ENCODE data around the gene SKOR1. TPM values are rescaled to one million over a fixed set of nuclear protein-coding genes. Genes with fewer than 3 reads are reported as not detected.

SKOR1 gene
- polyA plus RNA-seq, 1 donor from 2014 or later, result not detected

GRCh38 chr15:67803996-67804843 is 21.1 kb upstream of the SKOR1 start:
- Mint-ChIP-seq H3K4me3 (no peak overlapping the region), H3K4me1 (peaks cover 3 to 4% (median 3%) of the 10 kb centered on the region in 3 donors)

GRCh38 chr15:67805008-67805665 is 20.2 kb upstream of the SKOR1 start:
- Mint-ChIP-seq H3K36me3 (peaks cover 5% of the 10 kb centered on the region), H3K27me3 (no peaks in the 10 kb centered on the region), H3K4me3 (peak overlapping the region in 1 of 4 donors; percentile 5), H3K4me1 (peaks cover 3 to 4% (median 3%) of the 10 kb centered on the region in 3 donors), H3K9me3 (no peaks in the 10 kb centered on the region), H3K27ac (no peak overlapping the region)

More at GRCh38 chr15:67803996-67804843, 21.1 kb upstream of the SKOR1 start:
- no peaks in the 10 kb centered on the region for H3K9me3 Mint-ChIP-seq
- H3K36me3 Mint-ChIP-seq, result peaks cover 3% of the 10 kb centered on the region
- no peak overlapping the region for H3K27ac Mint-ChIP-seq
- H3K27me3 Mint-ChIP-seq, result no peaks in the 10 kb centered on the region

GRCh38 chr15:67805666-67806516 is 19.4 kb upstream of the SKOR1 start:
- Mint-ChIP-seq H3K27ac (no peak overlapping the region), H3K9me3 (no peaks in the 10 kb centered on the region), H3K36me3 (peaks cover 7% of the 10 kb centered on the region), H3K27me3 (no peaks in the 10 kb centered on the region), H3K4me1 (peaks cover 3 to 4% (median 3%) of the 10 kb centered on the region in 3 donors), H3K4me3 (no peak overlapping the region)

DNA sequence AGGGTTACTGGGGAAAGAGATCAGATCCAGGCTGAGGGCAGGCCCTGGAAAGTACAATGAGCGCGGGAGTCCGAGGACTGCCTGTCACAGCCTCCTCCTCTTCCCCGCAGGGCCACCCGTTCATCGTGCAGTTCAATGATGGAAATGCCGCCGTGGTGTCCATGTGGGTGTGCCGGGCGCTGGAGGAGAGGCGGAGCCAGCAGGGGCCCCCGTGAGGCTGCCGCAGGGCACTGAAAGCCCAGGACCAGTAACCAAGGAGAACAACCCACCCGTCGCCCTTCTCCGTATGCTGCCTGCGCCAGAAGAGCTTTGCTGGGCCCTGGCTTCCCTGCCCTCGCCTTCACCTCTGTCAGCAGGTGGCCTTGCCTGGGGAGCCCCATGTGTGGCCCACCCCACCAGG is 18.8 kb upstream of the SKOR1 start:
- H3K9me3 Mint-ChIP-seq, result no peaks in the 10 kb centered on the region
- H3K4me1 Mint-ChIP-seq, result peaks cover 2 to 4% (median 3%) of the 10 kb centered on the region in 3 donors
- H3K27me3 Mint-ChIP-seq, result no peaks in the 10 kb centered on the region
- no peak overlapping the region for H3K27ac Mint-ChIP-seq
- H3K4me3 Mint-ChIP-seq, result no peak overlapping the region
- peaks cover 8% of the 10 kb centered on the region for H3K36me3 Mint-ChIP-seq

GRCh38 chr15:67807141-67807540 is 18.2 kb upstream of the SKOR1 start:
- Mint-ChIP-seq H3K9me3 (no peaks in the 10 kb centered on the region), H3K4me3 (no peak overlapping the region), H3K4me1 (peaks cover 0 to 3% (median 3%) of the 10 kb centered on the region in 3 donors), H3K27ac (peak overlapping the region in 1 of 3 donors; percentile 31), H3K36me3 (peaks cover 10% of the 10 kb centered on the region), H3K27me3 (no peaks in the 10 kb centered on the region)

DNA sequence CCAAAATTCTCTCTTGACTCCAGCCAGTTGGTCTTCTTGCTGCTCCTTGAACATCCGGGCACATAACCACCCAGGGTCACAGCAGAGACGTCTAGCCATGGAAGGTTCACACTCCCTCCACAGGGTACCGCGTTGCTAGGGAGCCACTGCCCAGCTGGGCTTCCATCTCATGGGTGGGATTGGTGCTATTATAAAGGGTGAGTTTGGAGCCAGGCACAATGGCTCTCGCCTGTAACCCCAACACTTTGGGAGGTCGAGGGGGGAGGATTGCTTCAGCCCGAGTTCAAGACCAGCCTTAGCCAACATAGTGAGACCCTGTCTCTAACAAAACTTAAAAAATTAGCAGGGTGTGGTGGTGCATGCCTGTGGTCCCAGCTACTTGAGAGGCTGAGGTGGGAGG is 17.5 kb upstream of the SKOR1 start:
- H3K27ac Mint-ChIP-seq, result peak overlapping the region in 1 of 3 donors; percentile 54
- H3K4me1 Mint-ChIP-seq, result peaks cover 0 to 3% (median 3%) of the 10 kb centered on the region in 3 donors
- H3K4me3 Mint-ChIP-seq, result no peak overlapping the region
- peaks cover 10% of the 10 kb centered on the region for H3K36me3 Mint-ChIP-seq
- no peaks in the 10 kb centered on the region for H3K9me3 Mint-ChIP-seq
- H3K27me3 Mint-ChIP-seq, result peaks cover 1% of the 10 kb centered on the region

DNA sequence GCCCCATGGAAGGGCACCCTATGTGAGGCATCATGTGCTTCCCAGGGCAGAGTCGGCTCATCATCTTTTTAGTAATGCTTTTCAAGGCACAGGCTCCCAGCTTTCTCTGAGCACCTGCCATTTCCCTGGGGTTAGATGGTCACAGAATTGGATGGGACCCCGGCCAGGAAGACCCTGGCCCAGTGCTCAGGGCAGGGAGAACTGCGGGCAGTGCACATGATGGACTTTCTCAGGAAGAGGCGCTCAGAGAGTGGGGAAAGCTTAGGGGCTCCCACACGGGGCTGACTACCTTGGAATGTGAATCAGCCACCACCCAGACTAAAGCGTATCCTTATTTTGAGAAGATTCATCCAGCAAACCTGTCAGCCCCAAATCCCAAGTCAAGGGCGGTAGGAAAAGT is 16.5 kb upstream of the SKOR1 start:
- no peaks in the 10 kb centered on the region for H3K4me1 Mint-ChIP-seq
- no peak overlapping the region for H3K4me3 Mint-ChIP-seq
- peaks cover 12% of the 10 kb centered on the region for H3K36me3 Mint-ChIP-seq
- no peaks in the 10 kb centered on the region for H3K9me3 Mint-ChIP-seq
- H3K27ac Mint-ChIP-seq, result no peak overlapping the region
- peaks cover 3% of the 10 kb centered on the region for H3K27me3 Mint-ChIP-seq

GRCh38 chr15:67809441-67809840 is 15.9 kb upstream of the SKOR1 start:
- H3K27ac Mint-ChIP-seq, result no peak overlapping the region
- peaks cover 3% of the 10 kb centered on the region for H3K27me3 Mint-ChIP-seq
- no peaks in the 10 kb centered on the region for H3K4me1 Mint-ChIP-seq
- peaks cover 12% of the 10 kb centered on the region for H3K36me3 Mint-ChIP-seq
- no peak overlapping the region for H3K4me3 Mint-ChIP-seq
- H3K9me3 Mint-ChIP-seq, result no peaks in the 10 kb centered on the region

DNA sequence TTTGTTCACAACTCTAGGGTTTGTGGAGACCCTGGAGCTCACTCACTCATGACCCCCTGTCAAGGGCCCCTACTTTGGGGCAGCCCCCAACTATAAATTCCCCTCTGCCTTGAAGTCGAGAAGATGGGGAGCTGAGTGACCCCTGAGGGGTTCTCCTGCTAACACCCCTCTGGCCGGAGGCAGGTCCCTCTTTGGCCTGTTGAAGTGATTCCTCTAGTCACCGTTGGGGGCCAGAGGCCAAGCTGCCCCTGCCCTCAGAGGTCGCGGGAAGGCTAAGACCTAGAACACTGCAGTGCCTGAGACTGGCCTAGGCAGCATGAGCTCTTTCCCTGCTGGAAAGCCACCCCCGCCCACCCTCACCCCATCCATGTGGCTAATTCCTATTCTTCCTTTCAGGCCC is 15.4 kb upstream of the SKOR1 start:
- no peaks in the 10 kb centered on the region for H3K9me3 Mint-ChIP-seq
- no peak overlapping the region for H3K27ac Mint-ChIP-seq
- no peak overlapping the region for H3K4me3 Mint-ChIP-seq
- no peaks in the 10 kb centered on the region for H3K4me1 Mint-ChIP-seq
- peaks cover 12% of the 10 kb centered on the region for H3K36me3 Mint-ChIP-seq
- H3K27me3 Mint-ChIP-seq, result peaks cover 3% of the 10 kb centered on the region

DNA sequence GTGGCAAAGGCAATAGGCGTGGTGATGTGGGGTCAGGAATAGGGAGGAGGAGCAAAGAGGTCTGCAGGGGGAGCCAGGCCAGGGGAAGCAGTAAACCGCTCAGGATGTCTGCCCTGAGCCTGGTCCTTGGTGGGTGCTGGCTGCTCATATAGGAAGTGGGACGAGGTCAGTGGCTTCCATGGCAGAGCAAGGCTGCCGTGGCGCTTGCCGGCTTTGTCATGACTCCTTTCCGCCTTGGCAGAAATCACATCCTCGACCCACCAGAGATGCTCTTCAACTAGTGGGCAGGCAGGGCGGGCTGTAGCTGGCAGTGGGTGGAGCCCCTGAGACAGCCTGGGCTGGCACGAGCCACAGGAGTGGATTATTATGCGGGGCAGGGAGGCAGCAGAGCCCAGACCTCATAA is 13.1 kb upstream of the SKOR1 start:
- H3K36me3 Mint-ChIP-seq, result peaks cover 17% of the 10 kb centered on the region
- no peaks in the 10 kb centered on the region for H3K4me1 Mint-ChIP-seq
- no peak overlapping the region for H3K27ac Mint-ChIP-seq
- H3K4me3 Mint-ChIP-seq, result peak overlapping the region in 1 of 4 donors; percentile 79
- peaks cover 6% of the 10 kb centered on the region for H3K27me3 Mint-ChIP-seq
- peaks cover 0 to 3% (median 3%) of the 10 kb centered on the region in 3 donors for H3K9me3 Mint-ChIP-seq

GRCh38 chr15:67813104-67813634 is 12.1 kb upstream of the SKOR1 start:
- H3K9me3 Mint-ChIP-seq, result peaks cover 0 to 3% (median 3%) of the 10 kb centered on the region in 3 donors
- H3K4me1 Mint-ChIP-seq, result no peaks in the 10 kb centered on the region
- H3K27me3 Mint-ChIP-seq, result peaks cover 15% of the 10 kb centered on the region
- H3K27ac Mint-ChIP-seq, result peak overlapping the region in 1 of 3 donors; percentile 39
- no peak overlapping the region for H3K4me3 Mint-ChIP-seq
- peaks cover 18% of the 10 kb centered on the region for H3K36me3 Mint-ChIP-seq

- Mint-ChIP-seq H3K27ac (no peak overlapping the region), H3K36me3 (peaks cover 14% of the 10 kb centered on the region), H3K4me3 (no peak overlapping the region), H3K4me1 (no peaks in the 10 kb centered on the region), H3K9me3 (peaks cover 0 to 3% (median 3%) of the 10 kb centered on the region in 3 donors), H3K27me3 (peaks cover 28% of the 10 kb centered on the region)
Observed at GRCh38 chr15:67815036-67815592, 10.2 kb upstream of the SKOR1 start.

GRCh38 chr15:67816668-67817067 is 8.6 kb upstream of the SKOR1 start:
- Mint-ChIP-seq H3K4me1 (peaks cover 0 to 3% (median 0%) of the 10 kb centered on the region in 3 donors), H3K36me3 (peaks cover 11% of the 10 kb centered on the region), H3K4me3 (no peak overlapping the region), H3K9me3 (peaks cover 0 to 5% (median 3%) of the 10 kb centered on the region in 3 donors), H3K27ac (peak overlapping the region in 1 of 3 donors; percentile 26), H3K27me3 (peaks cover 38% of the 10 kb centered on the region)

GRCh38 chr15:67818464-67818863 is 6.8 kb upstream of the SKOR1 start:
- peak overlapping the region in 1 of 3 donors; percentile 4 for H3K27ac Mint-ChIP-seq
- peaks cover 7% of the 10 kb centered on the region for H3K36me3 Mint-ChIP-seq
- peaks cover 2 to 9% (median 5%) of the 10 kb centered on the region in 3 donors for H3K4me1 Mint-ChIP-seq
- H3K27me3 Mint-ChIP-seq, result peaks cover 46% of the 10 kb centered on the region
- no peak overlapping the region for H3K4me3 Mint-ChIP-seq
- peaks cover 0 to 7% (median 3%) of the 10 kb centered on the region in 3 donors for H3K9me3 Mint-ChIP-seq

Measured in IgD-negative memory B cell (primary cell).